GM13977 (cell line): Measurements from ENCODE around the gene ERP29.

Experiments used
- DNase-seq: peaks from one replicate; pipeline ENCODE4 v3.0.0; 2012; ENCODE audit warnings: low spot score
- CTCF ChIP-seq: IDR thresholded peaks from 2 replicates; pipeline ENCODE4 v1.5.1; 2012; ENCODE audit warnings: mild to moderate bottlenecking, control low read depth; ENCODE audit not compliant: insufficient read depth; ENCODE audit errors: extremely low read depth, missing control alignments
- in situ Hi-C: fragments of 300-500 bp; cut with MboI; formaldehyde crosslinking; loops from one replicate; pipeline ENCODE4 v1.12.0; 2022; ENCODE audit warnings: low sequenced_read_pairs, low pct_unique_long_range_greater_than_20kb, mixed read lengths, inconsistent platforms; ENCODE audit not compliant: unreplicated experiment

The ERP29 gene

GRCh38 chr12:112066566-112066965, 53.3 kb downstream of the ERP29 start:
- no peak for TF ChIP-seq CTCF
- in situ Hi-C loops = no loop called here
- DNase-seq = no peak
